Stimulated activated CD4-positive, alpha-beta T cell treated with anti-CD3 and anti-CD28 coated beads, TNF-alpha, amount 100 ng/mL, for 1 hour (primary cell): ENCODE measurements around the gene ITGB5.

Experiments
- DNase-seq, 3 donors: peaks; one replicate each; pipeline ENCODE4 v3.0.0-alpha.2; 2020; ENCODE audit warnings: low read depth in 3 of 3, low spot score in 1 of 3

ITGB5 gene, protein sequence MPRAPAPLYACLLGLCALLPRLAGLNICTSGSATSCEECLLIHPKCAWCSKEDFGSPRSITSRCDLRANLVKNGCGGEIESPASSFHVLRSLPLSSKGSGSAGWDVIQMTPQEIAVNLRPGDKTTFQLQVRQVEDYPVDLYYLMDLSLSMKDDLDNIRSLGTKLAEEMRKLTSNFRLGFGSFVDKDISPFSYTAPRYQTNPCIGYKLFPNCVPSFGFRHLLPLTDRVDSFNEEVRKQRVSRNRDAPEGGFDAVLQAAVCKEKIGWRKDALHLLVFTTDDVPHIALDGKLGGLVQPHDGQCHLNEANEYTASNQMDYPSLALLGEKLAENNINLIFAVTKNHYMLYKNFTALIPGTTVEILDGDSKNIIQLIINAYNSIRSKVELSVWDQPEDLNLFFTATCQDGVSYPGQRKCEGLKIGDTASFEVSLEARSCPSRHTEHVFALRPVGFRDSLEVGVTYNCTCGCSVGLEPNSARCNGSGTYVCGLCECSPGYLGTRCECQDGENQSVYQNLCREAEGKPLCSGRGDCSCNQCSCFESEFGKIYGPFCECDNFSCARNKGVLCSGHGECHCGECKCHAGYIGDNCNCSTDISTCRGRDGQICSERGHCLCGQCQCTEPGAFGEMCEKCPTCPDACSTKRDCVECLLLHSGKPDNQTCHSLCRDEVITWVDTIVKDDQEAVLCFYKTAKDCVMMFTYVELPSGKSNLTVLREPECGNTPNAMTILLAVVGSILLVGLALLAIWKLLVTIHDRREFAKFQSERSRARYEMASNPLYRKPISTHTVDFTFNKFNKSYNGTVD

GRCh38 chr3:124887177-124887931, at the start of gene ITGB5:
Gene ITGB5, minus strand, starts transcription at chr3:124887365. Its CDS starts 365 bp downstream, at chr3:124887000.
- DNase-seq, result no peak

DNA sequence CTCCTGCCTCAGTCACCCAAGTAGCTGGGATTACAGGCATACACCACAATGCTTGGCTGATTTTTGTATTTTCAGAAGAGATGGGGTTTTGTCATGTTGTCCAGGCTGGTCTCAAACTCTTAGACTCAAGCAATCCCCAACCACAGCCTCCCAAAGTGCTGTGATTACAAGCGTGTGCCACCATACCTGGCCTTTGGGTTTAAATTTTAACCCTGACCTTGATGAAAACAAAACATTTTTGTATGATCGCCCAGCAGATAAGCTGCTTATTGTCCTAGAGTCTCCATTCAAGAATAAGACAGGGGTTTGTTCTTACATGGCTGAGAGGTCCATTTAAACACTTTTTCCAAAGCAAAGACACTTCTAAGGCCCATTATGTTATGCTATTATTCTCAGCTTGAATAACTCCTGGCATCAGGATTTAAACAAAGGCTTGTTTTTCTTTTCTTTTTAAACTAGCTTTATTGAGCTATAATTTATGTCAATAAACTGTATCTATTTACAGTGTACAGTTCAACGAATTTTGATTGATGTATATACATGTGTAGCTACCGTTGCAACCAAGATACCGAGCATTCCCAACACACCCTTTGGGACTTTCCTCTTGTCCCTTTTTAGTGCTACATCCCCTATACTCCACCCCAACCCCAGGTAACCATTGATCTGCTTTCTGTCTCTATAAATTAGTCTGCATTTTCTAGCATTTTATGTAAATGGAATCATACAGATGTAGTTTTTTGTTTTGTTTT, 48.8 kb upstream of the ITGB5 start:
- DNase-seq, result no peak

DNA sequence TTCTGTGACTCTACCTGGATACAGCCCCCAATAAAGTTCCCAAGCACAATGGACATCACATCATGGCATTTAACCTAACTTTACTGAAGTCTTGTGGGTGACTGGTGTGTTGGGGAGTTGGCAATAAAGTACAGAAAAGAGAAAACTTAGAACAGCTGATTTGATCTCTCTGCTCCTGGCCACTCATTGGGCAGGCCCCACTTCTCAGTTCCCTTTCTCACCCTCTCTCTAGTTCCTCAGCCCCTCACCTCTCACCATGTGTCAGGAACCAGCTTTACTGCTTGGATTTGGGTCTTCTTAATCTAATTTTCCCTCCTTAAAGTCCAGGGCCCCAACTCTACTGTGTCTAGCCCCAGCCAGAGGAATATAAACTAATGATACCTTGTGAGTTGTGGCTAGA, 48.1 kb upstream of the ITGB5 start:
- no peak for DNase-seq

- no peak for DNase-seq
These were observed 47.4 kb upstream of the ITGB5 start, which contains the start of gene MUC13 for GRCh38 chr3:124934577-124934976. Gene MUC13, minus strand, starts transcription at chr3:124934751. Its CDS starts 39 bp downstream, at chr3:124934712.

DNA sequence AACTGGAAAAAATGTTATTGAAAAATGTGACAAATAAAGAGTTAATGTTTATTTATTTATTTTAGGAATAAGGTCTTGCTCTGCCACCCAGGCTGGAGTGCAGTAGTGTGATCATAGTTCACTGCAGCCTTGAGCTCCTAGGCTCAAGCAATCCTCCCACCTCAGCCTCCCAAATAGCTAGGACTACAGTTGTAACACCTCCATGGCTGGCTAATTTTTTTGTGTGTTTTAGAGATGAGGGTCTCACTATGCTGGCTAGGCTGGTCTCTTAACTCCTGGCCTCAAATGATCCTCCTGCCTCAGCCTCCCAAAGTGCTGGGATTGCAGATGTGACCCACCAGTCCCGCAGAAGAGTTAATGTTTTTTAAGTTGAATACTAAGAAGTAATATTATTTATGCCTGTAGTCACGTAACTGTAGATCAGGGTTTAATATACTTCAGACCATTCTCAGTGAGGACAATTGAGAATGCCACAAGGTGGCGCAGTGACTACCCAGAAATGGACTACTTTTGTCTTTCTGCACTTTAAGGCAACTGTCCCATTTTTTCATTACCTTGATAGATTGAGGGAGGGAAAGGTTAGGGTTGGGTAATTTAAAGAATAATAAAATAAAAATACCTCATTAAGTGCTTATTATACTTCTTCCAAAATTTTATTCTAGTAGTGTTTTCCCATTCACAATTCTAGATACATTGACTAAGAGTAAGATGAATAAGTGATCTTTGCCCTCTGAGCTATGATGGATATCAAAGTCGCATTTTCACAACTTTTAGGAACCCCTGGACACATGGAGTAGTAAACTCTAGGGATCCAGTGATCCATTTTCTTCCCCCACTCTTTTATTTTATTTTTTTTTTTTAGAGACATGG, 41.4 kb upstream of the ITGB5 start:
- peak in 2 of 3 donors; percentile 28 to 29 for DNase-seq

DNA sequence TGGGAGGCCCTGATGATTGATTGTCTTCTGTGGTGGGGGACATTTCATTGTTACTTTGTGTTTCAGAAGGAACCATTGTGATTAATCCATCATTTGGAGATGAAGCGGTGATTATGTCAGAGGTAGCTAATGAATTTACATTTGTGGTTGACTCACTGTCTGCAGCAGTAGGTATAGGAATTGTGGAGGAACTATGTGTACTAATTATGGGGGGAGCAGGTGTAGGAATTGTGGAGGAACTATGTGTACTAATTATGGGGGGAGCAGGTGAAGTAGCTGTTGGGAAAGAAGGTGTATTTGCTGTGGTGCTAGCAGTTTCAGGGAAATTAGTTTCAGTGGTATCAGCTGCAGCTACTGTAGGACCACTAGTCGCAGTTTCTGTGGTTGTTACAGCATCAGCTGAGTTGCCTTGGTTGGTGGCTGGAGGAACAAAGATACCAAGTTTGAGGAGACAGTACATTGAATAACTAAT, 40.4 kb upstream of the ITGB5 start:
- DNase-seq, result no peak

DNA sequence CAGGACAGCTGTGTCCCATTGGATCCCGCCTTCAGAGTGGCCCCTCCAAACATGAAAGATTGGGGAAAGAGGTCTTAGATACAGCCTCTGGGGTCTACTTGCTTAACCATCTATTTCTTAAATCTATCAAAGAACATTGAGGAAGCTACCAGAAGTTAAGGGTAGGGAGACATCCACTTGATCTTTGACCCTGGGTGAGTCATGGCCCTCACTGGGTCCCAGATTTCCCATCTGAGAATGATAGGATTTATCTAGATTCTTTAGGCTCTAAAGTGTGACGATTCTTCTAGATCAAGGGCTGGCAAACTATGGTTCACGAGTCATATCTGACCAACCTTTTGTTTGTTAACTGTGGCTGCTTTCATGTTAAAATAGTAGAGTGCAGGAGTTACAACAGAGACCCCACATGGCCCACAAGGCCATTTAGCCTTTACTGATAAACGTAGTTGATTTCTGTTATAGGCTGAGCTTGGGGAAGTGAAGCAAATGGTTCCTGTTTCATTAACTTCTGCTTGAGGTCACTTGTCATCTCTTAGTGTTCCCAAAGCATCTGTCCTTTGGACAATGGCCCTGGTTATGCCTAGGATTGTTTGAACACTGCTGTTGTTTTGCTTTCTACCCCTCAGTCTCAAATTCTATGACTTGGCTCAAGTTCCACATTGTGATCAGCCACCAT, 39.4 kb upstream of the ITGB5 start:
- DNase-seq, result no peak

GRCh38 chr3:124924741-124925140, 37.6 kb upstream of the ITGB5 start:
- no peak for DNase-seq

DNA sequence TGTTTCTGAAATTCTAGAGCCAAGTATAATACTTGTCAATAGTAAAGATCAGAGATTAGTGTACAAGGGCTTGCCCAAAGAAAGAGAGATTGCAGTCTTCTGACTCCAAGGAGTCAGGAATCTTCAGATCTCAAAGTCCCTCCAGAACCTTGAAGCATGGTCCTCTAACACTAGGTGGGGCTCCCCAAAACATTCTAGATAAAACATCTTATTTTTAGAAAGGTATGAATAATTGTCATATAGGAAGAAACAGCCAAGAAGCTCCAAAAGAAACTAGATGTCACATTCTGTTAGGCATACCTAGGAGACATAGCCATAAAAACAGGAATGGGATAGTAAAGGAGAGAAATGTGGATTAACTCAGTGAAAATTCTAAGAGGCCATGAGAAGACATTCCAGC, 36.7 kb upstream of the ITGB5 start:
- no peak for DNase-seq

DNA sequence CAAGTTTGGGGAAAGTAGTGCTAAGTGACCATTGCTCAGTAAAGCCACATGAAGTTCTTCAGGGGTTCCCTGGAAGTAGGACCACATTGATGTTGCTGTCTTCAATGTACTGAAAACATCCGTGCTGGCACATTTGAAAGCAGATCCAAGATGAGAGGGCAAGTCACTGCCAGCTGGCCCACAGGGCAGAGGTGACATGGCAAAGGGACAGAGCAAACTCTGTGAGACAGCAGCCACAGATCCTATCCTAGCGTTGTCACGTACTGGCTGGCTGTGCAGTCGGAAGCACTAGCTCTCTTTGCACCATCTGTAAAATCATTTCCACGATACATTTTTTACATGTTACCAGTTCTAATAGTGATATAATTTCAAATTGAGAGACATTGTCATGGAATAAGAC, 33.6 kb upstream of the ITGB5 start:
- DNase-seq, result no peak

DNA sequence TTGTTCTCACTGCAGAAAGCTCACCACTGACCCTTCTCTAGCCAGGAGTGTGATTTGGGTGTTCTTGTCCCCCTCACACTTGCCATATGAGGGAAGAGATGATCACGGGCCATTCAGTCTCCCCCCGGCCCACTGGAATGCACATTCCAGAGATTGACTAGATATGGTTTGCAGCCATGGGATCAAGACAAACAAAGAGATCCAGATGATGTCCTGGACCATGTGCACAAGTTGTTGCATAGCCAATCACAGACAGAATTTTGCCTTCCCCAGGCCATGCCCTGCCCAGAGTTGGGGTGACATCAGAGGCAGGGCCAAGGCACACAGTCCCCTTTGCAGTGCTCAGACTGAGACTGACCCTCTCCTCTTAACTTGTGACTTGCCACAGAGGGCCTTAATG, 32.6 kb upstream of the ITGB5 start:
- no peak for DNase-seq

DNA sequence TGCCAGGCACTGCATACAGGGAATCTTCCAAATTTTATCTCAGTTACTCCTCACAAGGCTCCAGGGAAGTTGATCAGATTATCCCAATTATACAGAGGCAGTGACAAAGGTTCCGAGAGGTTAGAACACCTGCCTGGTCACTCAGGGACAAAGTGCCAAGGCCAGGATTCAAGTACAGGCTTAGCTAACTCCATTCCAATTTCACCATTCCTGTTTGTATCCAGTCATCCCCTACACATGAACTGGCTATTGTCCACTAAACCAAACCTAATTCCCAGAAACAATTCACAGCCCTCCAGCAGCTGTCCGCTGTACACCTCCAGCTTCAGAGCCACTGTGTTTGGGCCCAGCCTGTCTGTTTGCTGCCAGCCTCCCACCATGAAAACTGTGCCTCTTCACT, 31.4 kb upstream of the ITGB5 start:
- no peak for DNase-seq

- no peak for DNase-seq
These were observed 29.8 kb upstream of the ITGB5 start for GRCh38 chr3:124916837-124917409.

DNA sequence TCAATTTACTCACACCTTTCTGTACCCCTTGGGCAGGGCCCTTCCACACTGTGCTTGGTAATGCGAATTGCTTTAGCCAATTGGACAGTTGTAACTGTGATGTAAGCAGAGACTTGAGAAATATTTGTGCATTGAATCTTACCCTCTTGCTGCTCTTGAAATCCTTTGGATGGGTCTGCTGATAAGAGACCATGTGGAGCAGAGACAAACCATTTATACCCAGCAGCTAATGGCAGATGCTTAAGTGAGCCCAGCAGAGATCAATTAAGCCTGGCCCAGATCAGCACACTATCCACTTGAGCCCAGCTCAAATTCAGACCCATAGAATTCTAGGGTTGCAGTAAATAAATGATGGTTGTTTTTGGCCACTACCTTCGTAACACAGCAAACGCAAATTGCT, 28.1 kb upstream of the ITGB5 start:
- DNase-seq, result no peak

DNA sequence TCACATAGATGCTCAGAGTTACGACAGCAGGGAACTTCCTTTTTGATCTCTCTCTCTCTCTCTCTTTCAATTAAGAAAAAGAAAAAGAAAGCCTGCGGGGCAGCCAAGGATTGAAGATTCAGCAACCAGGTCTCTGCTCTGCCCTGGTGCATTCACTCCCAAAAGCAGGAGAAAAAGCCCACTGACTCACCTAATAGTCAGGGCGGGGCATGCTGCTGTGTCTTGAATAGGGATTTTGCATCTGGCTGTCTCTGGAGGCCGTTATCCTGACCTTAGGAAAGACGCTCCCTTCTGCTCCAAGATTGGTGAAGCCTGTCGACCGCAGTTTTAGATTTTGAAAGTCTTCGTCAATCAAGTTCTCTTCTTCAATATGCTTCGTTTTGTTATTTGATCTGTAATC, 20.8 kb upstream of the ITGB5 start:
- DNase-seq, result no peak

DNA sequence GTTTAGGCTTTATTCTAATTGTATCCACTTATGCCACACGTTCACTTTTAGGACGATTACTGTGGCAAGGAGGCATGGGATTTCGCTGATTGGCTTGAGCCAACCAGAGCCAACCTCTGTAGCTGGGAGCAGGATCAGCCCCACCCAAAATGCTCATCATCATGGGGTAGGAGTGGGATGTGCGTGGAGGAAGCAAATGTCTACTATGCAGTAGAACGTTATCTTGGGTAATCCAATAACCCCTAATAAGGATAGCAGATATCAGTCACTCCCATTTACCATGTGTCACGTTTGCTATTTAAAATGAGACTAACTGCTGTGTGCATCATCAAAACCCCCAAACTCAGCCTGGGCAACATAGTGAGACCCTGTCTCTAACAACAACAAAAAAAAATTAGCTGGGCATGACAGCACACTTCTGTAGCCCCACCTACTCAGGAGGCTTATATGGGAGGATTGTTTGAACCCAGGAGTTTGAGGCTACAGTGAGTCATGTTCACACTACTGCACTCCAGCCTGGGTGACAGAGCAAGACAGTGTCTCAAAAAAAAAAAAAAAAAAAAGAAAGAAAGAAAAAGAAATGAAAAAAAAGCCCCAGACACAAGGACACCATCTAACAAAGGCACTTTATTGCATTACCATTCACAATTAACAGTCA, 17.8 kb upstream of the ITGB5 start:
- DNase-seq, result no peak

DNA sequence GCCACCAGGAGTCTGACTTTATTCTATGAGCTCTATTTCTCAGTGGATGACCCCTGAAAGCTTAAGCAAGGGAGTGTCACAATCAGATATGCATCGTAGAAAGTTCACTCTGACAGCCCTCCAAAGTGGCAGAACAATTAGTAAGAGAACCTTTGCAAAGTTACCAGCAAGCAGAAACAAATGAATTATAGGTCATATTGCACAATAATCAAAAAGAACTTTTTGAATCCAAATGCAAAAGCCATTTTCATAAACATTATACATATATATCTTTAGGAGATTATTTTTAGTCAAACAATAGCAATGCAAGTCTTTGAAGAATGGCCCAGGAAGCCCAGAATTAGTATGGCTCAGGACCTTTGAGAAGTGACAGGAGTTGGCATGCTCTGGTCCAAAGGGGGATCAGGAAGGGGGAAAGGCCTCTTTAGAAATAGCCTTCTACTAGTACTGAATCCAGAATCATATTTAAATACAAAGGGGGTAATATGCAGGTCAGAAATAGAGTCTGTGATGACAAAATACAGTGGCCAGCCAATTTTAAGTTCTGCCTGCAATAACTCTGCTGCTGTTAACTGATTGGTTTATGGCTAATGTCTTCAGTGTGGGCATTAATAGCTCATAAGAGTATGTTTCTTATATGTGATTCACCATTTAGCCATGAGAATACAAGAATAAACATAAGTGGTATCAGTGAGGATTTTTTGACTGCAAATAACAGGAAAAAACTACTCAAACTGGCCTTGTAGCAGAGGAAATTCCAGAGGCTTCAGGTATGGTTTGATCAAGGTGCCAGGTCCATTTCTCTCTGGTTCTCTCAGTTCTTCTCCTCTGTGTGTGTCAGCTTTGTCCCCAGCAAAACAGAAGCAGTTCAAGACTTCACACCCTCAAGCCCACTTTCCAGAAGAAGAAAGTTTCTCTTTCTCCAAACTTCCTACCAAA, 17.0 kb upstream of the ITGB5 start:
- no peak for DNase-seq
